Activated CD4-positive, alpha-beta T cell treated with anti-CD3 and anti-CD28 coated beads, Interleukin-2, Interleukin-4, amounts not matched to agents 100 ng/mL and 50 ng/mL, durations not matched to agents 16 hours and 8 hours (primary cell): ENCODE data around the gene TRIM50.
A peak's percentile ranks its signal among the peaks of the same experiment; 100 is the strongest.
"Not testable (repeated sequence)": the region's sequence is repeated elsewhere in the genome, so short reads cannot be mapped to it uniquely, and the experiment has no call there.

Experiments used
- DNase-seq: peaks from one replicate; pipeline ENCODE4 v3.0.0-alpha.2; 2020; ENCODE audit warnings: low spot score

Gene TRIM50

GRCh38 chr7:73350306-73351068 is 22.6 kb upstream of the TRIM50 start:
- no peak for DNase-seq

- no peak for DNase-seq
Measured at GRCh38 chr7:73349763-73350162, 21.9 kb upstream of the TRIM50 start.

GRCh38 chr7:73345951-73346350 is 18.1 kb upstream of the TRIM50 start:
- no peak for DNase-seq

GRCh38 chr7:73345538-73345937 is 17.7 kb upstream of the TRIM50 start:
- no peak for DNase-seq

- no peak for DNase-seq
Measured at GRCh38 chr7:73343671-73344380, 15.9 kb upstream of the TRIM50 start.

- no peak for DNase-seq
Measured at GRCh38 chr7:73342645-73343044, 14.8 kb upstream of the TRIM50 start.

GRCh38 chr7:73341877-73342276 is 14.0 kb upstream of the TRIM50 start:
- peak; percentile 8 for DNase-seq

GRCh38 chr7:73340514-73340913 is 12.6 kb upstream of the TRIM50 start:
- no peak for DNase-seq

- DNase-seq, result no peak
Measured at GRCh38 chr7:73338321-73338720, 10.4 kb upstream of the TRIM50 start.

- DNase-seq, result no peak
Measured at GRCh38 chr7:73332447-73332846, 4.6 kb upstream of the TRIM50 start.

GRCh38 chr7:73330772-73331171 is 2.9 kb upstream of the TRIM50 start:
- DNase-seq, result no peak

- no peak for DNase-seq
Measured at GRCh38 chr7:73329861-73330581, 2.1 kb upstream of the TRIM50 start.

- DNase-seq, result no peak
Measured at GRCh38 chr7:73328696-73329095, 814 bp upstream of the TRIM50 start.

- not testable (repeated sequence) for DNase-seq
Measured at GRCh38 chr7:73327449-73327848, 433 bp downstream of the TRIM50 start.

- not testable (repeated sequence) for DNase-seq
Measured at GRCh38 chr7:73325424-73325823, 2.5 kb downstream of the TRIM50 start.

- DNase-seq, result peak; percentile 37
Measured at GRCh38 chr7:73324081-73324845, 3.6 kb downstream of the TRIM50 start.

- not testable (repeated sequence) for DNase-seq
Measured at GRCh38 chr7:73323434-73324080, 4.3 kb downstream of the TRIM50 start.

GRCh38 chr7:73320009-73320408 is 7.9 kb downstream of the TRIM50 start:
- not testable (repeated sequence) for DNase-seq

GRCh38 chr7:73319541-73319940 is 8.3 kb downstream of the TRIM50 start:
- not testable (repeated sequence) for DNase-seq

- DNase-seq, result not testable (repeated sequence)
Measured at GRCh38 chr7:73318656-73319204, 9.2 kb downstream of the TRIM50 start.

- no peak for DNase-seq
Measured at GRCh38 chr7:73316521-73316920, 11.4 kb downstream of the TRIM50 start.
